ENCODE measurements around the gene TAS1R1. TPM values are rescaled to one million over a fixed set of nuclear protein-coding genes. Genes with fewer than 3 reads are reported as not detected.
A peak's percentile ranks its signal among the peaks of the same experiment; 100 is the strongest.

Gene TAS1R1
- total RNA-seq, 1 donor from 2014 or later: not detected

- Mint-ChIP-seq H3K27ac (ENCODE audit: unreplicated experiment) (no peak overlapping the region), H3K36me3 (ENCODE audit: low read depth) (peaks cover 3% of the 10 kb centered on the region), H3K9me3 (ENCODE audit: low read depth) (no peaks in the 10 kb centered on the region), H3K4me3 (ENCODE audit: unreplicated experiment) (no peak overlapping the region), H3K4me1 (ENCODE audit: low read depth) (peaks cover under 1% of the 10 kb centered on the region), H3K27me3 (ENCODE audit: low read depth) (no peaks in the 10 kb centered on the region)
- no peak for DNase-seq (ENCODE audit: low spot score)
- no peak for TF ChIP-seq CTCF (IDR thresholded peaks at IDR 0.05)
Measured at GRCh38 chr1:6587261-6588005, 32.3 kb downstream of the TAS1R1 start.

- no peaks in the 10 kb centered on the region for H3K9me3 Mint-ChIP-seq (ENCODE audit: low read depth)
- no peak overlapping the region for H3K4me3 Mint-ChIP-seq (ENCODE audit: unreplicated experiment)
- no peaks in the 10 kb centered on the region for H3K4me1 Mint-ChIP-seq (ENCODE audit: low read depth)
- no peaks in the 10 kb centered on the region for H3K27me3 Mint-ChIP-seq (ENCODE audit: low read depth)
- no peak for DNase-seq (ENCODE audit: low spot score)
- H3K27ac Mint-ChIP-seq (ENCODE audit: unreplicated experiment): peak overlapping the region; percentile 45
- no peak for TF ChIP-seq CTCF (IDR thresholded peaks at IDR 0.05)
- H3K36me3 Mint-ChIP-seq (ENCODE audit: low read depth): peaks cover 3% of the 10 kb centered on the region
Measured at GRCh38 chr1:6588128-6588892, 33.2 kb downstream of the TAS1R1 start.

GRCh38 chr1:6588893-6589520, 33.9 kb downstream of the TAS1R1 start:
- H3K36me3 Mint-ChIP-seq (ENCODE audit: low read depth): peaks cover 5% of the 10 kb centered on the region
- TF ChIP-seq CTCF (IDR thresholded peaks at IDR 0.05): no peak
- no peaks in the 10 kb centered on the region for H3K27me3 Mint-ChIP-seq (ENCODE audit: low read depth)
- H3K27ac Mint-ChIP-seq (ENCODE audit: unreplicated experiment): peak overlapping the region; percentile 45
- DNase-seq (ENCODE audit: low spot score): no peak
- H3K4me3 Mint-ChIP-seq (ENCODE audit: unreplicated experiment): no peak overlapping the region
- no peaks in the 10 kb centered on the region for H3K4me1 Mint-ChIP-seq (ENCODE audit: low read depth)
- no peaks in the 10 kb centered on the region for H3K9me3 Mint-ChIP-seq (ENCODE audit: low read depth)

- no peaks in the 10 kb centered on the region for H3K9me3 Mint-ChIP-seq (ENCODE audit: low read depth)
- H3K27me3 Mint-ChIP-seq (ENCODE audit: low read depth): no peaks in the 10 kb centered on the region
- H3K36me3 Mint-ChIP-seq (ENCODE audit: low read depth): peaks cover 8% of the 10 kb centered on the region
- no peak overlapping the region for H3K4me3 Mint-ChIP-seq (ENCODE audit: unreplicated experiment)
- no peak overlapping the region for H3K27ac Mint-ChIP-seq (ENCODE audit: unreplicated experiment)
- no peak for TF ChIP-seq CTCF (IDR thresholded peaks at IDR 0.05)
- no peak for DNase-seq (ENCODE audit: low spot score)
- no peaks in the 10 kb centered on the region for H3K4me1 Mint-ChIP-seq (ENCODE audit: low read depth)
Measured at GRCh38 chr1:6590046-6590445, 34.9 kb downstream of the TAS1R1 start.

GRCh38 chr1:6591222-6591621, 36.1 kb downstream of the TAS1R1 start:
- no peaks in the 10 kb centered on the region for H3K27me3 Mint-ChIP-seq (ENCODE audit: low read depth)
- H3K4me3 Mint-ChIP-seq (ENCODE audit: unreplicated experiment): no peak overlapping the region

More at GRCh38 chr1:6591222-6591621, 36.1 kb downstream of the TAS1R1 start:
- peaks cover 4% of the 10 kb centered on the region for H3K4me1 Mint-ChIP-seq (ENCODE audit: low read depth)
- no peak for DNase-seq (ENCODE audit: low spot score)
- no peaks in the 10 kb centered on the region for H3K9me3 Mint-ChIP-seq (ENCODE audit: low read depth)
- H3K27ac Mint-ChIP-seq (ENCODE audit: unreplicated experiment): no peak overlapping the region
- peaks cover 17% of the 10 kb centered on the region for H3K36me3 Mint-ChIP-seq (ENCODE audit: low read depth)
- TF ChIP-seq CTCF (IDR thresholded peaks at IDR 0.05): no peak

All from chondrocyte (in vitro differentiated cells).